Spleen (tissue), 11 donors: ENCODE measurements around the gene CLDN24. TPM values are rescaled to one million over a fixed set of nuclear protein-coding genes. Genes with fewer than 3 reads are reported as not detected.

Source experiments
- DNase-seq: peaks from one replicate; pipeline ENCODE4 v3.0.0-alpha.2; 2020
- H3K27ac ChIP-seq, 8 donors: fragments of 200-600 bp; sonication (generic) in 7 of 8; 1 replicate in 4 of 8; 2 replicates in 4 of 8; pipeline versions ENCODE4 v1.5.0 to v1.8.0; 2016 to 2021; ENCODE audit warnings: inconsistent platforms in 4 of 8, mild to moderate bottlenecking in 4 of 8, moderate library complexity in 1 of 8
- H3K27me3 ChIP-seq, 7 donors: fragments of 200-600 bp; sonication (generic) in 6 of 7; replicated peaks in 1 of 7; 1 replicate in 4 of 7; 2 replicates in 3 of 7; pipeline versions ENCODE4 v1.5.0 to v1.8.0; 2016 to 2021; ENCODE audit warnings: inconsistent platforms in 3 of 7, mild to moderate bottlenecking in 1 of 7
- H3K36me3 ChIP-seq, 6 donors: fragments of 200-600 bp; sonication (generic) in 5 of 6; 1 replicate in 4 of 6; 2 replicates in 2 of 6; pipeline versions ENCODE4 v1.5.0 to v1.8.0; 2016 to 2021; ENCODE audit warnings: inconsistent platforms in 2 of 6
- H3K4me1 ChIP-seq, 6 donors: fragments of 200-600 bp; sonication (generic) in 5 of 6; 1 replicate in 3 of 6; 2 replicates in 3 of 6; pipeline versions ENCODE4 v1.5.0 to v1.8.0; 2016 to 2021; ENCODE audit warnings: inconsistent platforms in 3 of 6
- H3K4me3 ChIP-seq, 8 donors: fragments of 200-600 bp; sonication (generic) in 7 of 8; 1 replicate in 4 of 8; 2 replicates in 4 of 8; pipeline versions ENCODE4 v1.5.0 to v1.8.0; 2016 to 2021; ENCODE audit warnings: inconsistent platforms in 4 of 8, mild to moderate bottlenecking in 4 of 8, moderate library complexity in 2 of 8
- H3K9me3 ChIP-seq, 8 donors: fragments of 200-600 bp; sonication (generic) in 7 of 8; 1 replicate in 4 of 8; 2 replicates in 4 of 8; pipeline versions ENCODE4 v1.5.0 to v1.8.0; 2016 to 2021; ENCODE audit warnings: inconsistent platforms in 4 of 8
- CTCF ChIP-seq, 11 experiments: fragments of 200-600 bp in 7 of 11; fragments of 450-650 bp in 4 of 11; sonication (generic) in 4 of 11; IDR thresholded peaks in 8 of 11; conservative IDR thresholded peaks in 3 of 11; 1 replicate in 7 of 11; 2 replicates in 4 of 11; pipeline versions ENCODE4 v1.4.0 to v1.8.0; 2016 to 2021; ENCODE audit warnings: antibody characterized with exemption in 11 of 11, inconsistent platforms in 4 of 11, mild to moderate bottlenecking in 1 of 11
- POLR2A ChIP-seq, 3 donors: fragments of 450-650 bp; IDR thresholded peaks; one replicate each; pipeline ENCODE4 v1.5.1; 2017; ENCODE audit warnings: antibody characterized with exemption in 3 of 3, mild to moderate bottlenecking in 1 of 3
- POLR2AphosphoS5 ChIP-seq, 3 donors: sonication (generic); formaldehyde crosslinking; IDR thresholded peaks; one replicate each; pipeline ENCODE4 v1.5.1; 2017; ENCODE audit warnings: antibody characterized with exemption in 3 of 3
- WGBS, 5 donors: extraction: QIAGEN DNeasy Blood & Tissue Kit in 3 of 5; methylation state at CpG; one replicate each; pipeline versions ENCODE4 v1.1.5 to v1.1.7; 2013 to 2018; 5-methylcytosine and 5-hydroxymethylcytosine counted together
- intact Hi-C: fragments of 100-400 bp; cut with DNase I; formaldehyde crosslinking; loops from one replicate; pipeline ENCODE4 v1.15.0; 2023; ENCODE audit warnings: low total_unique reads
- polyA plus RNA-seq, 3 donors: library from polyadenylated mRNA; stranded (reverse); fragments of 200-250 nt; gene quantifications; one replicate each; pipeline ENCODE4 v1.2.1, GENCODE V29; 2013
- total RNA-seq, 7 donors: library from RNA; depleted of rRNA in 3 of 7; stranded (reverse); fragments of >200 nt in 3 of 7; fragmentation: NEBNext Ultra II Directional in 4 of 7; extraction: Animal tissue kit (Norgen Biotek cat#: 25700) in 4 of 7; gene quantifications; one replicate each; pipeline versions ENCODE4 v1.1.0 to v1.2.1, GENCODE V29; 2016 to 2021
- donor health status: healthy with polysubstance abuse.
- donor health status: DM: no; HTN: no; CAD: no; lungs with moderate emphysema.
- donor health status: DM: no; HTN: no; CAD: no.
- donor health status: Bipolar disorder and iron deficiency.
- donor health status: healthy.
- donor health status: DM: no; HTN: no; CAD: no.
- donor health status: DM: yes; HTN: yes; CAD: no.

CLDN24 gene
- total and polyA plus RNA-seq, 10 donors, result not detected

GRCh38 chr4:183291070-183291469 is 31.2 kb downstream of the CLDN24 start:
- Histone ChIP-seq H3K27me3 (no peaks in the 10 kb centered on the region), H3K4me3 (no peak overlapping the region), H3K4me1 (peaks cover 0 to 13% (median 0%) of the 10 kb centered on the region in 6 donors), H3K27ac (no peak overlapping the region), H3K36me3 (peaks cover 0 to 37% (median 6%) of the 10 kb centered on the region in 6 donors), H3K9me3 (no peaks in the 10 kb centered on the region)
- no peak for TF ChIP-seq POLR2AphosphoS5 (IDR thresholded peaks at IDR 0.05)
- TF ChIP-seq POLR2A (IDR thresholded peaks at IDR 0.05), result no peak
- intact Hi-C loops, result no loop called here
- DNase-seq, result no peak
- WGBS, 5 donors, result 71 to 85% (median 80%) methylated on average over 2 of the region's 2 CpGs

- Histone ChIP-seq H3K4me1 (peaks cover 0 to 13% (median 0%) of the 10 kb centered on the region in 6 donors), H3K36me3 (peaks cover 0 to 39% (median 7%) of the 10 kb centered on the region in 6 donors), H3K27me3 (no peaks in the 10 kb centered on the region), H3K4me3 (no peak overlapping the region), H3K27ac (no peak overlapping the region), H3K9me3 (no peaks in the 10 kb centered on the region)
- TF ChIP-seq POLR2AphosphoS5 (IDR thresholded peaks at IDR 0.05) (no peak), CTCF (IDR thresholded peaks at IDR 0.05 in 8 of 11, conservative IDR thresholded peaks at IDR 0.05 in 3 of 11) (no peak), POLR2A (IDR thresholded peaks at IDR 0.05) (no peak)
- WGBS, 5 donors, result 77 to 90% (median 90%) methylated on average over 5 of the region's 5 CpGs
- no peak for DNase-seq
- intact Hi-C loops, result no loop called here
Measured at GRCh38 chr4:183289688-183290087, 32.5 kb downstream of the CLDN24 start.

- Histone ChIP-seq H3K4me1 (peaks cover 0 to 13% (median 0%) of the 10 kb centered on the region in 6 donors), H3K27me3 (no peaks in the 10 kb centered on the region), H3K9me3 (no peaks in the 10 kb centered on the region), H3K4me3 (no peak overlapping the region), H3K36me3 (peaks cover 0 to 46% (median 7%) of the 10 kb centered on the region in 6 donors), H3K27ac (no peak overlapping the region)
- no peak for DNase-seq
- intact Hi-C loops, result no loop called here
- WGBS, 5 donors, result 83 to 93% (median 89%) methylated on average over 2 of the region's 2 CpGs
- TF ChIP-seq POLR2AphosphoS5 (IDR thresholded peaks at IDR 0.05), result no peak
- TF ChIP-seq POLR2A (IDR thresholded peaks at IDR 0.05), result no peak
- TF ChIP-seq CTCF (IDR thresholded peaks at IDR 0.05 in 8 of 11, conservative IDR thresholded peaks at IDR 0.05 in 3 of 11), result no peak
Measured at GRCh38 chr4:183288955-183289354, 33.3 kb downstream of the CLDN24 start.

- H3K27me3 ChIP-seq, result no peaks in the 10 kb centered on the region
- H3K36me3 ChIP-seq, result peaks cover 0 to 54% (median 7%) of the 10 kb centered on the region in 6 donors
- intact Hi-C loops, result no loop called here
- peaks cover 0 to 13% (median 0%) of the 10 kb centered on the region in 6 donors for H3K4me1 ChIP-seq
- no peak overlapping the region for H3K4me3 ChIP-seq
- no peak for TF ChIP-seq POLR2A (IDR thresholded peaks at IDR 0.05)
- TF ChIP-seq CTCF (IDR thresholded peaks at IDR 0.05 in 8 of 11, conservative IDR thresholded peaks at IDR 0.05 in 3 of 11), result no peak
- TF ChIP-seq POLR2AphosphoS5 (IDR thresholded peaks at IDR 0.05), result no peak
- 90 to 97% (median 95%) methylated on average over 6 of the region's 6 CpGs for WGBS, 5 donors
- no peaks in the 10 kb centered on the region for H3K9me3 ChIP-seq
- DNase-seq, result no peak
- no peak overlapping the region for H3K27ac ChIP-seq
Measured at GRCh38 chr4:183287677-183288076, 34.5 kb downstream of the CLDN24 start.

GRCh38 chr4:183287309-183287659 is 34.9 kb downstream of the CLDN24 start:
- Histone ChIP-seq H3K27me3 (no peaks in the 10 kb centered on the region), H3K27ac (no peak overlapping the region), H3K36me3 (peaks cover 0 to 58% (median 7%) of the 10 kb centered on the region in 6 donors), H3K4me3 (no peak overlapping the region), H3K4me1 (peaks cover 0 to 13% (median 0%) of the 10 kb centered on the region in 6 donors), H3K9me3 (no peaks in the 10 kb centered on the region)
- WGBS, 5 donors, result 80 to 95% (median 90%) methylated on average over 2 of the region's 2 CpGs
- DNase-seq, result no peak
- intact Hi-C loops, result no loop called here
- no peak for TF ChIP-seq CTCF (IDR thresholded peaks at IDR 0.05 in 8 of 11, conservative IDR thresholded peaks at IDR 0.05 in 3 of 11)
- TF ChIP-seq POLR2A (IDR thresholded peaks at IDR 0.05), result no peak
- TF ChIP-seq POLR2AphosphoS5 (IDR thresholded peaks at IDR 0.05), result no peak
